A673 (cell line): ENCODE data around the gene ACAD11. TPM values are rescaled to one million over a fixed set of nuclear protein-coding genes. Genes with fewer than 3 reads are reported as not detected.

ENCODE experiments used
- BruUV-seq: library from RNA; stranded (reverse); fragments of 400-500 nt; replicated peaks from 2 replicates; lab custom pipeline; 2021; lab: Mats Ljungman, UMichigan
- CTCF ChIA-PET: fragments of 300-600 bp; sonication (Branson Sonifier 250); formaldehyde crosslinking; loops from one replicate; lab custom pipeline; 2022; ENCODE audit warnings: antibody characterized with exemption; lab: Charles Lee
- POLR2A ChIA-PET: fragments of 300-600 bp; sonication (Branson Sonifier 250); formaldehyde crosslinking; loops from one replicate; lab custom pipeline; 2022; ENCODE audit warnings: antibody characterized with exemption; ENCODE audit not compliant: low non-redundant PET; lab: Charles Lee
- DNase-seq: peaks from one replicate; pipeline ENCODE4 v3.0.0-alpha.2; 2015; ENCODE audit warnings: low spot score
- H3K27ac ChIP-seq: fragments of 200-600 bp; sonication (generic); 2 replicates; pipeline ENCODE4 v1.5.1; 2016; ENCODE audit warnings: mixed run types, low read depth, mild to moderate bottlenecking, mixed read lengths, antibody characterized with exemption, low read length; ENCODE audit not compliant: poor library complexity, severe bottlenecking
- H3K27me3 ChIP-seq: fragments of 200-600 bp; sonication (generic); replicated peaks from 2 replicates; pipeline ENCODE4 v1.6.1; 2017; ENCODE audit warnings: mixed run types, low read depth, mild to moderate bottlenecking, mixed read lengths, antibody characterized with exemption, low read length; ENCODE audit not compliant: insufficient read depth, poor library complexity
- H3K36me3 ChIP-seq: fragments of 200-600 bp; sonication (generic); 2 replicates; pipeline ENCODE4 v1.6.1; 2016; ENCODE audit warnings: mixed run types, mild to moderate bottlenecking, mixed read lengths, antibody characterized with exemption, low read length; ENCODE audit not compliant: insufficient read depth, poor library complexity, severe bottlenecking
- H3K4me1 ChIP-seq: fragments of 200-600 bp; sonication (generic); 2 replicates; pipeline ENCODE4 v1.6.1; 2017; ENCODE audit warnings: mixed run types, mild to moderate bottlenecking, mixed read lengths, antibody characterized with exemption, low read length; ENCODE audit not compliant: insufficient read depth, poor library complexity, severe bottlenecking
- H3K4me3 ChIP-seq: fragments of 200-600 bp; sonication (generic); 2 replicates; pipeline ENCODE4 v1.5.1; 2016; ENCODE audit warnings: low read depth, mixed run types, mild to moderate bottlenecking, mixed read lengths, low read length; ENCODE audit not compliant: poor library complexity, severe bottlenecking
- H3K9me3 ChIP-seq: fragments of 200-600 bp; sonication (generic); 2 replicates; pipeline ENCODE4 v1.6.1; 2016; ENCODE audit warnings: mixed run types, low read depth, mild to moderate bottlenecking, mixed read lengths, antibody characterized with exemption, low read length; ENCODE audit not compliant: poor library complexity, severe bottlenecking
- EZH2 ChIP-seq: fragments of 200-600 bp; sonication (generic); IDR thresholded peaks from 2 replicates; pipeline ENCODE4 v1.6.1; 2017; ENCODE audit warnings: borderline replicate concordance, low read depth, mild to moderate bottlenecking, mixed read lengths, antibody characterized with exemption, low read length; ENCODE audit not compliant: poor library complexity, severe bottlenecking
- intact Hi-C: fragments of 100-400 bp; cut with micrococcal nuclease; formaldehyde crosslinking; loops from one replicate; pipeline ENCODE4 v1.10.0; 2022; ENCODE audit not compliant: unreplicated experiment
- total RNA-seq: library from RNA; stranded (reverse); gene quantifications from 2 replicates; pipeline ENCODE4 v1.2.3, GENCODE V29; 2021
- TF ChIP-seq, protein P1 (sequence below): fragments of 300-800, 200-600 bp; sonication (generic); conservative IDR thresholded peaks from 2 replicates; pipeline ENCODE4 v1.5.1; 2017; ENCODE audit warnings: low read depth, mild to moderate bottlenecking, antibody characterized with exemption, low read length, moderate library complexity, mixed read lengths

The ACAD11 gene
- total RNA-seq, 1 experiment from 2014 or later = 10.4 TPM

GRCh38 chr3:132662212-132662611 lies 2.6 kb upstream of the ACAD11 start:
- no TSS peak for BruUV-seq
- no peaks in the 10 kb centered on the region for H3K9me3 ChIP-seq
- peaks cover 6% of the 10 kb centered on the region for H3K36me3 ChIP-seq
- ChIA-PET CTCF (no interaction called here), POLR2A (interaction anchor here (0.5 to 0.6 kb wide), 2 partner anchors 56 to 113 kb away, joined by 3 read pairs; no protein-coding TSS in a partner anchor)
- no peaks in the 10 kb centered on the region for H3K27me3 ChIP-seq
- peaks cover 10% of the 10 kb centered on the region for H3K4me1 ChIP-seq
- intact Hi-C loops = loop anchor here (5.0 kb wide), 1 partner anchor 60 kb away; the partner anchor contains the start of gene NPHP3
- TF ChIP-seq EZH2 = no peak
- TF ChIP-seq, protein P1, sequence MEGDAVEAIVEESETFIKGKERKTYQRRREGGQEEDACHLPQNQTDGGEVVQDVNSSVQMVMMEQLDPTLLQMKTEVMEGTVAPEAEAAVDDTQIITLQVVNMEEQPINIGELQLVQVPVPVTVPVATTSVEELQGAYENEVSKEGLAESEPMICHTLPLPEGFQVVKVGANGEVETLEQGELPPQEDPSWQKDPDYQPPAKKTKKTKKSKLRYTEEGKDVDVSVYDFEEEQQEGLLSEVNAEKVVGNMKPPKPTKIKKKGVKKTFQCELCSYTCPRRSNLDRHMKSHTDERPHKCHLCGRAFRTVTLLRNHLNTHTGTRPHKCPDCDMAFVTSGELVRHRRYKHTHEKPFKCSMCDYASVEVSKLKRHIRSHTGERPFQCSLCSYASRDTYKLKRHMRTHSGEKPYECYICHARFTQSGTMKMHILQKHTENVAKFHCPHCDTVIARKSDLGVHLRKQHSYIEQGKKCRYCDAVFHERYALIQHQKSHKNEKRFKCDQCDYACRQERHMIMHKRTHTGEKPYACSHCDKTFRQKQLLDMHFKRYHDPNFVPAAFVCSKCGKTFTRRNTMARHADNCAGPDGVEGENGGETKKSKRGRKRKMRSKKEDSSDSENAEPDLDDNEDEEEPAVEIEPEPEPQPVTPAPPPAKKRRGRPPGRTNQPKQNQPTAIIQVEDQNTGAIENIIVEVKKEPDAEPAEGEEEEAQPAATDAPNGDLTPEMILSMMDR = no peak
- H3K4me3 ChIP-seq = peak overlapping the region; percentile 87
- H3K27ac ChIP-seq = no peak overlapping the region
- no peak for DNase-seq

- no peak for TF ChIP-seq EZH2
- TF ChIP-seq, protein P1 = no peak
- ChIA-PET POLR2A (interaction anchor here (0.6 kb wide), 1 partner anchor 10 kb away, joined by 3 read pairs; no protein-coding TSS in a partner anchor), CTCF (interaction anchor here (0.9 kb wide), 1 partner anchor 125 kb away, joined by 3 read pairs; no protein-coding TSS in a partner anchor)
- Histone ChIP-seq H3K4me1 (peaks cover 10% of the 10 kb centered on the region), H3K27me3 (no peaks in the 10 kb centered on the region), H3K4me3 (peak overlapping the region; percentile 87), H3K36me3 (peaks cover 2% of the 10 kb centered on the region), H3K27ac (peak overlapping the region; percentile 93), H3K9me3 (no peaks in the 10 kb centered on the region)
- BruUV-seq = TSS peak; percentile 34
- no peak for DNase-seq
- intact Hi-C loops = loop anchor here (5.0 kb wide), 1 partner anchor 61 kb away; the partner anchor contains the start of gene NPHP3
These were observed 1.5 kb upstream of the ACAD11 start for GRCh38 chr3:132661101-132661500.

DNA sequence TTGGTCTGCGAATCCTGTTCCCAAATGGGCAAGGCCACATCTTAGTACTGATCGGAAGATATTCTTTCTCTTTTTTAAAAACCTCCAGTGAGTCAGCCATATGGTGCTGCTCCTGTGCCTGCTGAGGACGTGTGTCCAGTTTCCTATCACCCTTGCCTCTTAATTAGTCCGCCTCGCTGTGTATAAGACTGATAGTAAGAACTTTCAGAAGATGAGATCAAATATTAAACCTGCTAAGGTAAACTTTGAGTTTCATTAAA lies 1.1 kb upstream of the ACAD11 start:
- no peaks in the 10 kb centered on the region for H3K36me3 ChIP-seq
- intact Hi-C loops = loop anchor here (5.0 kb wide), 1 partner anchor 62 kb away; the partner anchor contains the start of gene NPHP3
- BruUV-seq = no TSS peak
- H3K4me3 ChIP-seq = peak overlapping the region; percentile 87
- H3K27me3 ChIP-seq = no peaks in the 10 kb centered on the region
- CTCF ChIA-PET = no interaction called here
- TF ChIP-seq EZH2 = no peak
- TF ChIP-seq, protein P1 = no peak
- H3K27ac ChIP-seq = peak overlapping the region; percentile 93
- POLR2A ChIA-PET = interaction anchor here (0.6 kb wide), 1 partner anchor 10 kb away, joined by 3 read pairs; no protein-coding TSS in a partner anchor
- H3K4me1 ChIP-seq = peaks cover 10% of the 10 kb centered on the region
- no peaks in the 10 kb centered on the region for H3K9me3 ChIP-seq
- no peak for DNase-seq
